ENCODE results near the gene SLAMF6.

Gene SLAMF6

DNA sequence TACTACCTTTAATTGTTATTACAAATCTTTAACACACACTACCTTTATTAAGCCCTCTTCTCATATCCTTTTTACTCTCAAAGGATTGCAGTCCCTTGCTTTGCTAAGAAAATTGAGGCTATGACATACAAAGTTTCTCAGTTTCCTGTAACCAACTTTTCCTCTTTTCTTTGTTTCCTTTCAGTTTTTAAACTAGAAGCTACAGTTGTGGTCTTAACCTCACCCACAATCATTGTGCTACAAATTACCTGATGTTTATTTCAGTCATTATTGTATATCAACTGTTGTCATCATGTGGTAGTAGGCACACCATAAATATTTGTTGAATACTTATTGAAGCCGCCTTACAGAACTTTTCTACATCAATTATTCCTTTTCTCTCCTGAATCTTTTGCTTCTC, 51.8 kb downstream of the SLAMF6 start:
- Histone ChIP-seq H3K36me3 (ENCODE audit: control insufficient read depth, insufficient read depth, low read length) (no peaks in the 10 kb centered on the region), H3K27me3 (ENCODE audit: control insufficient read depth, insufficient read depth, low read length) (no peaks in the 10 kb centered on the region), H3K9me3 (ENCODE audit: control insufficient read depth, insufficient read depth, low read length) (no peaks in the 10 kb centered on the region), H3K4me1 (ENCODE audit: control insufficient read depth, insufficient read depth, low read length) (no peaks in the 10 kb centered on the region), H3K4me3 (ENCODE audit: low read length) (no peak overlapping the region), H3K27ac (ENCODE audit: low read length) (no peak overlapping the region)
- WGBS (ENCODE audit: insufficient coverage, insufficient read length), result no CpG with 5 or more reads among the region's 1 CpG
- DNase-seq (ENCODE audit: low read depth, low spot score), result no peak

DNA sequence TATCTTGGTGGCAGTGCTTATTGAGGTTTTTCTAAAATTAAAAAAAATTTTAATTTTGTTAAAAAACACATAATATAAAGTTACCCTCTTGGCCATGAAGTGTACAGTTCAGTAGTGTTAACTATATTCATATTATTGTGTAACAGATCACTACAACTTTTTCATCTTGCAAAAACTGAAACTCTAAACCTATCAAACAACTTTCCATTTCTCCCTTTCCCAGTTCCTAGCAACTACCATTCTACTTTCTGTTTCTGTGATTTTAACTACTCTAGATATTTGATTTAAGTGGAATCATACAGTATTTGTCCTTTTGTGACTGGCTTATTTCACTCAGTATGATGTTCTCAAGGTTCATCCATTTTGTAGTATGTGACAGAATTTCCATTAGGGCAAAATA, 55.5 kb downstream of the SLAMF6 start:
- DNase-seq (ENCODE audit: low read depth, low spot score), result no peak
- Histone ChIP-seq H3K4me3 (ENCODE audit: low read length) (no peak overlapping the region), H3K27ac (ENCODE audit: low read length) (no peak overlapping the region), H3K36me3 (ENCODE audit: control insufficient read depth, insufficient read depth, low read length) (no peaks in the 10 kb centered on the region), H3K9me3 (ENCODE audit: control insufficient read depth, insufficient read depth, low read length) (no peaks in the 10 kb centered on the region), H3K4me1 (ENCODE audit: control insufficient read depth, insufficient read depth, low read length) (no peaks in the 10 kb centered on the region), H3K27me3 (ENCODE audit: control insufficient read depth, insufficient read depth, low read length) (no peaks in the 10 kb centered on the region)

DNA sequence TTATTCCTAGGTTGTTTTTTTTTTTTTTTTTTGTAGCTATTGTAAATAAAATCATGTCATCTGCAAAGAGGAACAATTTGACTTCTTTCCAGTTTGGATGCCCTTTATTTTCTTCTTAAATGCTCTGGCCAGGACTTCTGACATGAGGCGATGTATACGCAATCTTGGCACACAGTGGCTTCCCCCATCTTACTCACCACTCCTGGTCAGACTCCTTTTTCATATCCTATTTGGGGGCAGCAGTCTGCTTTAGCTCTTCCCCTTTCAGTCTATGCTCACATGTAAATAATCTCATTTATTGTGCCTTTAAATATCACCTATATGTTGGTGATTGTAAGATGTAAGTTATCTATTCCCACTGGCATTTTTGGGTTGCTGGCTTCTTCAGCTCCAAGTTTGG, 56.1 kb downstream of the SLAMF6 start:
- no peaks in the 10 kb centered on the region for H3K4me1 ChIP-seq (ENCODE audit: control insufficient read depth, insufficient read depth, low read length)
- no peak overlapping the region for H3K4me3 ChIP-seq (ENCODE audit: low read length)
- H3K9me3 ChIP-seq (ENCODE audit: control insufficient read depth, insufficient read depth, low read length), result no peaks in the 10 kb centered on the region
- no peaks in the 10 kb centered on the region for H3K27me3 ChIP-seq (ENCODE audit: control insufficient read depth, insufficient read depth, low read length)
- H3K36me3 ChIP-seq (ENCODE audit: control insufficient read depth, insufficient read depth, low read length), result no peaks in the 10 kb centered on the region
- no peak for DNase-seq (ENCODE audit: low read depth, low spot score)
- no CpG with 5 or more reads among the region's 2 CpGs for WGBS (ENCODE audit: insufficient coverage, insufficient read length)
- no peak overlapping the region for H3K27ac ChIP-seq (ENCODE audit: low read length)

DNA sequence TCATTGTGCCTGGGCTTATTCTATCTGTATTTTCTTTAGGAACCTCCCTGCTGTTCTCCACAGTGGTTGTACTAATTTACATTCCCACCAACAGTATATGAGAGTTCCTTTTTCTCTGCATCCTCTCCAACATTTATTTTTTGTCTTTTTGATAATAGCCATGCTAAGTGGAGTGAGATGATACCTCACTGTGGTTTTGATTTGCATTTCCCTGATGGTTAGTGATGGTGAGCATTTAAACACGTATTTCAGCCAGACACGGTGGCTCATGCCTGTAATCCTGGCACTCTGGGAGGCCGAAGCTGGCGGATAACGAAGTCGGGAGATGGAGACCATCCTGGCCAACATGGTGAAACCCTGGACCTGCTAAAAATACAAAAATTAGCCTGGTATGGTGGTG, 57.9 kb downstream of the SLAMF6 start:
- H3K4me3 ChIP-seq (ENCODE audit: low read length), result no peak overlapping the region
- H3K27ac ChIP-seq (ENCODE audit: low read length), result no peak overlapping the region
- DNase-seq (ENCODE audit: low read depth, low spot score), result no peak
- no peaks in the 10 kb centered on the region for H3K36me3 ChIP-seq (ENCODE audit: control insufficient read depth, insufficient read depth, low read length)
- no peaks in the 10 kb centered on the region for H3K9me3 ChIP-seq (ENCODE audit: control insufficient read depth, insufficient read depth, low read length)
- no peaks in the 10 kb centered on the region for H3K4me1 ChIP-seq (ENCODE audit: control insufficient read depth, insufficient read depth, low read length)
- no CpG with 5 or more reads among the region's 6 CpGs for WGBS (ENCODE audit: insufficient coverage, insufficient read length)
- H3K27me3 ChIP-seq (ENCODE audit: control insufficient read depth, insufficient read depth, low read length), result no peaks in the 10 kb centered on the region

DNA sequence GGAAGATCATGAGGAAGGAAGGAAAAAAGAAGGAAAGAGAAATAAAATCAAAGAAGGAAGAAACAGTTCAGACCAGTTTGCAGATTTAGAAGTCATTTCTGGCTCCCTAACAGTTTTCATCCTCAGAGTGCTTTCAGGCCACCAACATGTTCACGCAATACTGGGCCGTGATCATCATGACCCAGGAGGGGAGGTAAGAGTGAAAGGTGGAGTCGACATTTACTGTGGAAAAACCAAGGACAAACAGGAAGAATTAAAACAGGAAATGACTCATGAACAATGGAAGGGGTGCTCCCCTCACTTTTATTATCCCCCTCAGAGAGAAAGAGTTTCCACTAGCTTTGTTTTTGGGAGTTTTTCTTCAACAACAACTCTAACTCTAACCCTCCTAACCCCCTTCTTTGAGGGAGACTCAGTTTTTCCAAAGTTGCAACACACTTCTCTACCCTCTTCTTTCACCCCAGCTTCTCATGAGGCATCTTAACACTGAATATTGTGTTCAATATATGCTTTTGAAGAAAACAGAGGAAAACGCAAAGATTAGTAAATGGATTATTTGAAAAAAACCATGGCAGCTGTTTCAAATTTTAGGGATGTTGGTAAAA, 62.3 kb downstream of the SLAMF6 start:
- Histone ChIP-seq H3K27ac (ENCODE audit: low read length) (no peak overlapping the region), H3K36me3 (ENCODE audit: control insufficient read depth, insufficient read depth, low read length) (no peaks in the 10 kb centered on the region), H3K27me3 (ENCODE audit: control insufficient read depth, insufficient read depth, low read length) (no peaks in the 10 kb centered on the region), H3K9me3 (ENCODE audit: control insufficient read depth, insufficient read depth, low read length) (no peaks in the 10 kb centered on the region), H3K4me1 (ENCODE audit: control insufficient read depth, insufficient read depth, low read length) (no peaks in the 10 kb centered on the region), H3K4me3 (ENCODE audit: low read length) (no peak overlapping the region)
- no peak for DNase-seq (ENCODE audit: low read depth, low spot score)
- no CpG with 5 or more reads among the region's 4 CpGs for WGBS (ENCODE audit: insufficient coverage, insufficient read length)

DNA sequence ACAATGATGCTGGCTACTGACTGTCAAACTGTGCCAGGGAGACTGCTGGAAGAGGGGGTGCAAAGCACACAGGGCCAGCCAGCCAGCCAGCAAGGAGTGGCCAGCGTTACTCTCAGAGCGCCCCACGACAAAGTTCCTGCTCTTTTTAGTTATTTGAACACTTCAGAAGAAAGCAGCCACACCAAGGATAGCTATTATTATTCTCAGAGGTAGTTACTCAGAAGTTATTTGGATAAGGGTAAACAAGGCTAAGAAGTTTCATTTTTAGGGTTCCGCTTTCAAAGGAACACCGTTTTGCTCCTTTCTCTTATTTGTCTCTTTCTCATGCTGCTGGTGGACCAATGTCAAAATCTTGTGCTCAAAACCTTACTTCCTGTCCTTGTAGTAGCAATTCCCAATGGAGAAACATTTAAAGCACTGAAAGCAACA, 62.8 kb downstream of the SLAMF6 start:
- Histone ChIP-seq H3K27me3 (ENCODE audit: control insufficient read depth, insufficient read depth, low read length) (no peaks in the 10 kb centered on the region), H3K36me3 (ENCODE audit: control insufficient read depth, insufficient read depth, low read length) (no peaks in the 10 kb centered on the region), H3K4me3 (ENCODE audit: low read length) (no peak overlapping the region), H3K27ac (ENCODE audit: low read length) (no peak overlapping the region), H3K9me3 (ENCODE audit: control insufficient read depth, insufficient read depth, low read length) (no peaks in the 10 kb centered on the region), H3K4me1 (ENCODE audit: control insufficient read depth, insufficient read depth, low read length) (no peaks in the 10 kb centered on the region)
- WGBS (ENCODE audit: insufficient coverage, insufficient read length), result no CpG with 5 or more reads among the region's 5 CpGs
- no peak for DNase-seq (ENCODE audit: low read depth, low spot score)

DNA sequence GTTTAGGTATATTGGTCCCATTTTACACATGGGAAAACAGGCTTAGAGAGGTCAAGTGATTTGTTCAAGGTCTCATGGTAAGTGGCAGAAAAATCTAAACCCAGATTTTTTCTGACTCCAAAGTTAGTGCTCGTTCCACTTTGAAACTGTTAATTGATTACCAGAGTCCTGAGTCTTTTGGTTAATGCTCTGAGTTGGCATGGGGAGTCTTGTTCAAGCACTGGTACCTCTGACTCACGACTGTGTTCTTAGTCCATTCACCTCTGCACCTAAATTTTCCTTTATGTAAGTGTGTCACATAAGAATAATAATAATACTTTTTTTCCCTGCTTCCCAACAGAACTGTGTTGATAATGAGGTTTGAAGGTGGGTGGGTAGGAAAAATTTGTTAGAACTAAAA, 63.4 kb downstream of the SLAMF6 start:
- Histone ChIP-seq H3K27ac (ENCODE audit: low read length) (no peak overlapping the region), H3K36me3 (ENCODE audit: control insufficient read depth, insufficient read depth, low read length) (no peaks in the 10 kb centered on the region), H3K9me3 (ENCODE audit: control insufficient read depth, insufficient read depth, low read length) (no peaks in the 10 kb centered on the region), H3K27me3 (ENCODE audit: control insufficient read depth, insufficient read depth, low read length) (no peaks in the 10 kb centered on the region), H3K4me1 (ENCODE audit: control insufficient read depth, insufficient read depth, low read length) (no peaks in the 10 kb centered on the region), H3K4me3 (ENCODE audit: low read length) (no peak overlapping the region)
- DNase-seq (ENCODE audit: low read depth, low spot score), result no peak
- WGBS (ENCODE audit: insufficient coverage, insufficient read length), result no CpG with 5 or more reads among the region's 2 CpGs

DNA sequence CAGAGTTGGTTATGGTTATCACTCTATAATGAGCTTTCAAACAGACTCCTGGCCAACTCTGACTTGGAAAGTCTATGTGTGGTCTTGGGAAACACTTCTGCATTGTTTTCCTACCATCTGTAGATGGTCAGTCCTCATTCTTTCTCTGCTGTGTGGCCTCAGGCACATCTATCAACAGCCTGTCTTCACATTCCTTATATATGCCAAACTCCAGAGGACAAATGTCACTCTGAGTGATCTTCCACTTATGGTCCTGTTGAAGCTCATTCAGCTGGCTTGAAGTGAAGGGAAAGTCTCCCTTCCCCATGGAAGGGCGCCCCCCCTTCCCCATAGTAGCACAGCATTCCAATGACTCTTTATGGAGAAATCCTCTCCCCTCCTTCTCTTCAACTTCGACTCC, 64.0 kb downstream of the SLAMF6 start:
- Histone ChIP-seq H3K27ac (ENCODE audit: low read length) (no peak overlapping the region), H3K4me1 (ENCODE audit: control insufficient read depth, insufficient read depth, low read length) (no peaks in the 10 kb centered on the region), H3K36me3 (ENCODE audit: control insufficient read depth, insufficient read depth, low read length) (no peaks in the 10 kb centered on the region), H3K27me3 (ENCODE audit: control insufficient read depth, insufficient read depth, low read length) (no peaks in the 10 kb centered on the region), H3K9me3 (ENCODE audit: control insufficient read depth, insufficient read depth, low read length) (no peaks in the 10 kb centered on the region), H3K4me3 (ENCODE audit: low read length) (no peak overlapping the region)
- no peak for DNase-seq (ENCODE audit: low read depth, low spot score)
- WGBS (ENCODE audit: insufficient coverage, insufficient read length), result no CpG with 5 or more reads among the region's 2 CpGs

DNA sequence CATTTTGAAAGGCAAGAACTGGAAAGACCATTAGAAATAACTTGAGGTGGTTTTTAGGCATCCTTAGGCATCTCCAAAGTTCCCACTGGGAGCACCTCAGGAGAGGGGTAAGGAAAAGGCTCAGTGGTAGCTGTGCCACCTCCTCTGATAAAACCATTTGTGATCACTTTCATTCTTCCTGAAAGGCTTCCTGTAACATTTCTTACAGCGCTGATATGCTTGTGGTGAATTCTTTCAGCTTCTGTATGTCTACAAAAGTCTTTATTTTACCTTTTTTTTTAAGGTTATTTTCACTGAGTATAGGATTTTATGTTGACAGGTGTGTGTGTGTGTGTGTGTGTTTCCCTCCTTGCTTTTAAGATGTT, 67.9 kb downstream of the SLAMF6 start:
- no peaks in the 10 kb centered on the region for H3K36me3 ChIP-seq (ENCODE audit: control insufficient read depth, insufficient read depth, low read length)
- H3K9me3 ChIP-seq (ENCODE audit: control insufficient read depth, insufficient read depth, low read length), result no peaks in the 10 kb centered on the region
- no peak overlapping the region for H3K27ac ChIP-seq (ENCODE audit: low read length)
- no peak for DNase-seq (ENCODE audit: low read depth, low spot score)
- no CpG with 5 or more reads among the region's 1 CpG for WGBS (ENCODE audit: insufficient coverage, insufficient read length)
- no peaks in the 10 kb centered on the region for H3K27me3 ChIP-seq (ENCODE audit: control insufficient read depth, insufficient read depth, low read length)
- no peak overlapping the region for H3K4me3 ChIP-seq (ENCODE audit: low read length)
- H3K4me1 ChIP-seq (ENCODE audit: control insufficient read depth, insufficient read depth, low read length), result no peaks in the 10 kb centered on the region

DNA sequence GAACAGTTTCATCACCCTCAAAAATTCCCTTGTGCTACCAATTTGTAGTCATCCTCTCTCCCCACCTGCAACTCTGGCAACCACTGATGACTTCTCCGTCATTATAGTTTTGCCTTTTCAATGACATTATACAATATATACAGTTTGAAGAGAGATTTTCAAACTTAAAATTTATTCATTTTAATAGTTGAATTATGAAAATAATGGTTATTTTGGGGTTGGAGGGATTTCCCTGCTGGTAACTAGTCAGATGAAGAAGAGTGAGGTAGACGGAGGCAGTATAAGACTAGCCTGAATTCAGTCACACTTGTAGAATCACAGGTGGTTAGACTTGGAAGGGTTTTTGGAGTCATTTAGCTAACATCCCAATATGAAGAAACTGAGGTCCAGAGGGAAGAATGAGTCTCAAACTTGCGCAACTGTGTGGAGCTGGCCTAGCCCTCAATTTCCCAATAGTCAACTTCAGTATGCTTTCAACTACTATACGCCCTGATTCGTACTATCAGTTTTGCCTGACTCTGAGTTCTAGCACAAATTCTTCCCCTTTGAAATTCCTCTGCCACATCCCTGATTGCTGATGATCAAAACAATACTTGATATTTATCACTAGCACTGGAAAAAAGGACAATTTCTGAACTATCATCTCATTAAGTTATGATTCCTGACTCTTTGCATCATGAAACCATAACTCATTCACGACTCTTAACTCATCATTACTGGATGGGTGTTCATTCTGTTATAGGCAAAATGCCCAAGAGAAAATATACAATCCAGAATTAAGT, 68.5 kb downstream of the SLAMF6 start:
- WGBS (ENCODE audit: insufficient coverage, insufficient read length), result no CpG with 5 or more reads among the region's 6 CpGs
- Histone ChIP-seq H3K9me3 (ENCODE audit: control insufficient read depth, insufficient read depth, low read length) (no peaks in the 10 kb centered on the region), H3K36me3 (ENCODE audit: control insufficient read depth, insufficient read depth, low read length) (no peaks in the 10 kb centered on the region), H3K27ac (ENCODE audit: low read length) (no peak overlapping the region), H3K4me1 (ENCODE audit: control insufficient read depth, insufficient read depth, low read length) (no peaks in the 10 kb centered on the region), H3K27me3 (ENCODE audit: control insufficient read depth, insufficient read depth, low read length) (no peaks in the 10 kb centered on the region), H3K4me3 (ENCODE audit: low read length) (no peak overlapping the region)
- no peak for DNase-seq (ENCODE audit: low read depth, low spot score)

DNA sequence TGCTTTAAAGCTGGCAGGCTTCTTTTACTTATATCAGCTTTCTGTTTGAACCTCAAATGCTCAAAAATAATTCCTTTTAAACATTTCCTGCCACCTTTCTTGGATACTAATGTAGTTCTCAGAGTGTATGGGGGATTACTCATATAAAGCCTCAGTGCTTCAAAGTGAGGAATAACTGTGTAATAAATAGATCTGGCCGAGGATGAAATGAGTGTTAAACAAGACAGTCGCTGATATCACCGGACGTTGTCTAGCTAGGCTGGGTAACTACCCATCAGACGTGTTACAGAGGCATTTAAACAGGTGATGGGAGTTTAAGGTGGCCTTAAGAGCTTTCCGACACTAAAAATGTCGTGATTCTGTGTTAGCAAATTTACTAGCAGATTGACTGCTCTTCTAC, 69.6 kb downstream of the SLAMF6 start:
- WGBS (ENCODE audit: insufficient coverage, insufficient read length), result no CpG with 5 or more reads among the region's 7 CpGs
- H3K27me3 ChIP-seq (ENCODE audit: control insufficient read depth, insufficient read depth, low read length), result no peaks in the 10 kb centered on the region
- DNase-seq (ENCODE audit: low read depth, low spot score), result no peak
- no peaks in the 10 kb centered on the region for H3K4me1 ChIP-seq (ENCODE audit: control insufficient read depth, insufficient read depth, low read length)
- H3K4me3 ChIP-seq (ENCODE audit: low read length), result no peak overlapping the region
- no peaks in the 10 kb centered on the region for H3K9me3 ChIP-seq (ENCODE audit: control insufficient read depth, insufficient read depth, low read length)
- no peak overlapping the region for H3K27ac ChIP-seq (ENCODE audit: low read length)
- H3K36me3 ChIP-seq (ENCODE audit: control insufficient read depth, insufficient read depth, low read length), result no peaks in the 10 kb centered on the region

All from iPS DF 6.9 (cell line).